Testis (tissue), 3 donors: ENCODE results near the gene DAP. TPM values are rescaled to one million over a fixed set of nuclear protein-coding genes. Genes with fewer than 3 reads are reported as not detected.

Experiments used
- DNase-seq: peaks from one replicate; pipeline ENCODE4 v3.0.0-alpha.2; 2019
- H3K27ac ChIP-seq, 2 donors: fragments of 200-600 bp; sonication (generic); one replicate each; pipeline ENCODE4 v1.5.1; 2019
- H3K27me3 ChIP-seq: fragments of 200-600 bp; sonication (generic); one replicate; pipeline ENCODE4 v1.5.1; 2019
- H3K36me3 ChIP-seq: fragments of 200-600 bp; sonication (generic); one replicate; pipeline ENCODE4 v1.5.1; 2017; ENCODE audit warnings: low read depth; ENCODE audit errors: missing control alignments
- H3K4me1 ChIP-seq: fragments of 200-600 bp; sonication (generic); one replicate; pipeline ENCODE4 v1.5.1; 2019
- H3K4me3 ChIP-seq, 2 donors: fragments of 200-600 bp; sonication (generic); one replicate each; pipeline ENCODE4 v1.5.1; 2017 to 2019
- H3K9me3 ChIP-seq: fragments of 200-600 bp; sonication (generic); one replicate; pipeline ENCODE4 v1.5.1; 2017
- POLR2A ChIP-seq: fragments of 450-650 bp; IDR thresholded peaks from one replicate; pipeline ENCODE4 v1.6.1; 2017; ENCODE audit warnings: antibody characterized with exemption, mild to moderate bottlenecking, moderate library complexity
- WGBS, 2 donors: methylation state at CpG; one replicate each; pipeline ENCODE4 v1.1.5; 2018; 5-methylcytosine and 5-hydroxymethylcytosine counted together
- intact Hi-C: fragments of 100-400 bp; cut with DNase I; formaldehyde crosslinking; loops from one replicate; pipeline ENCODE4 v1.15.1; 2023; ENCODE audit warnings: low total_unique reads
- polyA plus RNA-seq: library from polyadenylated mRNA; stranded (reverse); fragments of 350-450 nt; fragmentation: Illumina TruSeq; extraction: RNeasy Lipid Tissue Mini Kit (QIAGEN cat#74804); gene quantifications from one replicate; pipeline ENCODE4 v1.2.3, GENCODE V29; 2014; ENCODE audit warnings: low read depth, low replicate concordance; ENCODE audit not compliant: insufficient read depth
- total RNA-seq, 2 donors: library from RNA; depleted of rRNA; stranded (reverse); fragments of >200 nt; gene quantifications; one replicate each; pipeline ENCODE4 v1.2.3, GENCODE V29; 2016
- TF ChIP-seq, protein P1 (sequence below), 3 experiments: fragments of 450-650 bp in 2 of 3; fragments of 200-600 bp in 1 of 3; sonication (generic) in 1 of 3; IDR thresholded peaks; one replicate each; pipeline ENCODE4 v1.5.1; 2016 to 2019; ENCODE audit warnings: antibody characterized with exemption in 3 of 3, mild to moderate bottlenecking in 2 of 3, moderate library complexity in 1 of 3

The DAP gene
- total and polyA plus RNA-seq, 3 donors from 2014 or later = 46.3 to 92.2 (median 48.1) TPM

GRCh38 chr5:10647640-10648039 is 113.4 kb downstream of the DAP start:
- TF ChIP-seq, protein P1, sequence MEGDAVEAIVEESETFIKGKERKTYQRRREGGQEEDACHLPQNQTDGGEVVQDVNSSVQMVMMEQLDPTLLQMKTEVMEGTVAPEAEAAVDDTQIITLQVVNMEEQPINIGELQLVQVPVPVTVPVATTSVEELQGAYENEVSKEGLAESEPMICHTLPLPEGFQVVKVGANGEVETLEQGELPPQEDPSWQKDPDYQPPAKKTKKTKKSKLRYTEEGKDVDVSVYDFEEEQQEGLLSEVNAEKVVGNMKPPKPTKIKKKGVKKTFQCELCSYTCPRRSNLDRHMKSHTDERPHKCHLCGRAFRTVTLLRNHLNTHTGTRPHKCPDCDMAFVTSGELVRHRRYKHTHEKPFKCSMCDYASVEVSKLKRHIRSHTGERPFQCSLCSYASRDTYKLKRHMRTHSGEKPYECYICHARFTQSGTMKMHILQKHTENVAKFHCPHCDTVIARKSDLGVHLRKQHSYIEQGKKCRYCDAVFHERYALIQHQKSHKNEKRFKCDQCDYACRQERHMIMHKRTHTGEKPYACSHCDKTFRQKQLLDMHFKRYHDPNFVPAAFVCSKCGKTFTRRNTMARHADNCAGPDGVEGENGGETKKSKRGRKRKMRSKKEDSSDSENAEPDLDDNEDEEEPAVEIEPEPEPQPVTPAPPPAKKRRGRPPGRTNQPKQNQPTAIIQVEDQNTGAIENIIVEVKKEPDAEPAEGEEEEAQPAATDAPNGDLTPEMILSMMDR (IDR thresholded peaks at IDR 0.05) = no peak
- no peak for TF ChIP-seq POLR2A
- H3K9me3 ChIP-seq = no peaks in the 10 kb centered on the region
- WGBS, 2 donors = 95 to 96% methylated on average over 5 of the region's 5 CpGs
- H3K36me3 ChIP-seq = no peaks in the 10 kb centered on the region
- no peak overlapping the region for H3K27ac ChIP-seq
- no peaks in the 10 kb centered on the region for H3K4me1 ChIP-seq
- intact Hi-C loops = no loop called here
- no peaks in the 10 kb centered on the region for H3K27me3 ChIP-seq
- DNase-seq = no peak
- no peak overlapping the region for H3K4me3 ChIP-seq

DNA sequence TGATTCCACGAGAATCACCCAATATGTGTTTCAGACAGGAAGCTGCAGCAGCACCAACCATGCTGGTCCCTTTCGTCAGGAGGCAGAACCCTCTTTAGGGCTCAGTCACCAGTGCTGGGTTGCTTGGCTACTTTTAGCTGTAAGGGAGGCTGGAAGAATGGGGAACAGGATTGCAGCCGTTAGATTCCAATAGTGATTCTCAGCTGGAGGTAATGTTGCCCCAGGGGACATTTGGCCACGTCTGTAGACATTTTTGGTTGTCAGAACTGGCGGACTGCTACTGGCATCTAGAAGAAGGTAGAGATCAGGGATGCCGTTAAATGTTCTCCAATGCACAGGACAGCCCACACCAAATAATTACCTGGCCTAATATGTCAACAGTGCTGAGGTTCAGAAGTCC is 115.4 kb downstream of the DAP start:
- no peaks in the 10 kb centered on the region for H3K27me3 ChIP-seq
- DNase-seq = no peak
- H3K27ac ChIP-seq = no peak overlapping the region
- 86 to 88% methylated on average over 3 to 6 of the region's 6 CpGs for WGBS, 2 donors
- TF ChIP-seq, protein P1 (IDR thresholded peaks at IDR 0.05) = no peak
- no peak for TF ChIP-seq POLR2A
- H3K36me3 ChIP-seq = no peaks in the 10 kb centered on the region
- intact Hi-C loops = no loop called here
- H3K4me1 ChIP-seq = no peaks in the 10 kb centered on the region
- no peaks in the 10 kb centered on the region for H3K9me3 ChIP-seq
- no peak overlapping the region for H3K4me3 ChIP-seq

- TF ChIP-seq POLR2A = no peak
- TF ChIP-seq, protein P1 (IDR thresholded peaks at IDR 0.05) = no peak
Observed at GRCh38 chr5:10645146-10645545, 115.9 kb downstream of the DAP start.

DNA sequence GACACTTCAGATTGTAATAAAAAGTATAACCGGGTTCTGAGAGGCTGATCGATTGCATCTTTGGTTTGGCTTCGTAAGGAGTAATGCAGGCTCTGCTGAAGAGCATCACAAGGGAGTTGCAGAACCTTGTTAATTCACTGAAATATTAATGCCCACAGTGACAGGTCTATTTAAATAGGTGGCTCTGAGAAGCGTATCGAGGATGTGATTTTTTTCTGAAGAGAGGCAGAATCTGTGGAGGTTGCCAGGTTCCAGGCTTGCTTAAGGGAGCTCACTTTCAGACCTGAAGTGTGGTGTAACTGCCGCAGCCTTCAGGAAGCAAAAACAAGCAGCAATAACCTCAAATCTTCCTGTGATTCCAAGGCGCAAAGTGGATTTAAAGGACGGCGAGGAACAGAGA is 116.8 kb downstream of the DAP start:
- no peak overlapping the region for H3K27ac ChIP-seq
- intact Hi-C loops = no loop called here
- TF ChIP-seq, protein P1 (IDR thresholded peaks at IDR 0.05) = no peak
- TF ChIP-seq POLR2A = no peak
- no peaks in the 10 kb centered on the region for H3K36me3 ChIP-seq
- H3K9me3 ChIP-seq = no peaks in the 10 kb centered on the region
- H3K4me1 ChIP-seq = no peaks in the 10 kb centered on the region
- no peaks in the 10 kb centered on the region for H3K27me3 ChIP-seq
- no peak overlapping the region for H3K4me3 ChIP-seq
- no peak for DNase-seq
- WGBS, 2 donors = 73 to 76% methylated on average over 9 of the region's 9 CpGs

More at GRCh38 chr5:10645146-10645545, 115.9 kb downstream of the DAP start:
- WGBS, 2 donors = 95 to 97% methylated on average over 3 of the region's 3 CpGs
- no peaks in the 10 kb centered on the region for H3K27me3 ChIP-seq
- no peak overlapping the region for H3K27ac ChIP-seq
- no peak overlapping the region for H3K4me3 ChIP-seq
- DNase-seq = no peak
- H3K4me1 ChIP-seq = no peaks in the 10 kb centered on the region
- H3K9me3 ChIP-seq = no peaks in the 10 kb centered on the region
- no peaks in the 10 kb centered on the region for H3K36me3 ChIP-seq
- intact Hi-C loops = no loop called here

GRCh38 chr5:10642367-10642766 is 118.7 kb downstream of the DAP start:
- H3K36me3 ChIP-seq = no peaks in the 10 kb centered on the region
- TF ChIP-seq POLR2A = no peak
- TF ChIP-seq, protein P1 (IDR thresholded peaks at IDR 0.05) = no peak
- no peak overlapping the region for H3K27ac ChIP-seq
- DNase-seq = no peak
- no peaks in the 10 kb centered on the region for H3K27me3 ChIP-seq
- WGBS, 2 donors = 74 to 83% methylated on average over 7 of the region's 7 CpGs
- no peaks in the 10 kb centered on the region for H3K9me3 ChIP-seq
- intact Hi-C loops = no loop called here
- no peaks in the 10 kb centered on the region for H3K4me1 ChIP-seq
- no peak overlapping the region for H3K4me3 ChIP-seq
